GM21723 (cell line): ENCODE data around the gene AFAP1L2.

Experiments used
- ATAC-seq: cut with Tn5 transposase; IDR thresholded peaks from one replicate; pipeline ENCODE4 v1.9.1; 2021; ENCODE audit warnings: mild to moderate bottlenecking, moderate library complexity; ENCODE audit not compliant: unreplicated experiment

Gene AFAP1L2

DNA sequence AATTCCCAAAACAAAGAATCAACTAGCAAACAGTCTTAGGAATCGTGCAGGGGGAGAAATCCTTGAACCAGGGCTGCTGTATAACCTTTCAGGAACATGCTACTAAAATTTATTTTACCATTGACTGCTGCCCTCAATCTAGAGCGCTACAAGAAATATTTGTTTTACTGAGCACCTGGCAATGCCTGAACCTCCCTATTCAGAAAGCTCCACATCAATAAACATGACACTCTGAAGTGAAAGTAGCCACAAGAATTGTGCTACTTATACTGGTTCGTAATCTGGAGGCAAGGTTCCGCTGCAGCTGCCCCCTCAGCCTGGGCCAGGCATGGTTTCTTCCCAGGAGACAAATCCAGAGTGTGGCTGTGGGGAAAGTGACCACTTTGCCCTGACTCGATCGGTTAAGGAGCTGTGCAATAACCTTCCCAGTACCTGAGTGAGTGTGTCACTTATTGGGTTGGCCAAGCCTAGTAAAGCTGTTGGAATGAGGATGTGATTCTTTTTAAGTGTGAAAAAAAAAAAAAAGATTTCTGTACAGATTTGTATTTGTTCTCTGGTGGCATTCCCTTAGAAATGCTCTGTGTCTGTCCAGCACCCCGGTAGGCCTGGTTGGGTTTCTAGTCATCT lies 157.5 kb downstream of the AFAP1L2 start:
- ATAC-seq, result no peak

DNA sequence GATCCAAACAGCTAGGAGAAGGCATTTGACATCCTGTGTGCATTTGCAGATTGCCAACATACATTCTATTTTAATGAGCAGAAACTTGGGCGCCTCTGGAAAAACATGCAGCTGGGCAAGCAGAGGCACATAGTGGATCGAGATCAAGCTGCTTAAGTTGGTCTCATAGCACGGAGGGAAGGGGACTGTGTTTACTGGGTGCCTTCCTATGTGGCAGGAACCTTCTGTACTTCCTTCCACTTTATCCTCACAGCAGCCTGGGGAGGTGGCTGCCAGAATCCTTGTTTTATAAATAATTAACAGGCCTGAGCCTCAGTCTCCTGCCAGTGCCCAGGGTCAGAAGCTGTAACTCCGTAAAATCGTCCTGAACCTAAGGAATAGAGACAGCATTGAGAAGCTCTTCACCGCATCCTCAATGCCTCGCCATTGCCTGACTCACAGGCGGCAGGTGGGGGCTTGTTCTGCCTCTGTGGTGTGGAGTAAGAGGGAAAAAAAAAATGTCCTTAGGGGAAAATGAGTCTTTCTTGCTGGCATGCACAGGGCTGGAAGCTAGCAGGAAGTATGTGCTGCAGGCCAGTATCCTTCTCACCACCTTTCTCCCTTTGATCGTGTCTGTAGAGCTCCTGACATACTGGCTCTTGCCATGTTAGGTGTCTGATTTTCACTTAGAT lies 159.0 kb downstream of the AFAP1L2 start:
- ATAC-seq, result no peak
